HepG2 (cell line): ENCODE results near the gene MTM1. TPM values are rescaled to one million over a fixed set of nuclear protein-coding genes. Genes with fewer than 3 reads are reported as not detected.

Source experiments
- CBX2 ChIP-seq, 2 experiments: fragments of 200-600 bp in 1 of 2; sonication (generic); formaldehyde crosslinking in 1 of 2; IDR thresholded peaks; 2 replicates each; pipeline versions ENCODE4 v1.7.0 to v1.8.1; 2018 to 2022; ENCODE audit warnings: low read depth in 2 of 2, low read length in 1 of 2, mild to moderate bottlenecking in 1 of 2, missing genetic modification reagents in 1 of 2
- CREB1 ChIP-seq, 2 experiments: fragments of 450-650 bp in 1 of 2; IDR thresholded peaks; 2 replicates each; pipeline ENCODE4 v1.6.1; 2016 to 2017; ENCODE audit warnings: control low read depth in 1 of 2, mild to moderate bottlenecking in 1 of 2, missing compliant biosample characterization in 1 of 2, missing genetic modification characterization in 1 of 2
- FLYWCH1 ChIP-seq: sonication (generic); formaldehyde crosslinking; IDR thresholded peaks from 2 replicates; pipeline ENCODE4 v1.8.1; 2023; ENCODE audit warnings: mild to moderate bottlenecking, missing genetic modification reagents
- GTF2F1 ChIP-seq: fragments of 150-350 bp; IDR thresholded peaks from 2 replicates; pipeline ENCODE4 v1.6.1; 2014; ENCODE audit warnings: low read length
- KDM3A ChIP-seq: IDR thresholded peaks from 2 replicates; pipeline ENCODE4 v1.6.1; 2018; ENCODE audit warnings: low read depth, missing compliant biosample characterization
- KLF15 ChIP-seq: sonication (generic); formaldehyde crosslinking; IDR thresholded peaks from 2 replicates; pipeline ENCODE4 v1.8.1; 2023; ENCODE audit warnings: borderline replicate concordance, mild to moderate bottlenecking, inconsistent platforms, missing genetic modification reagents, mixed read lengths
- KLF16 ChIP-seq, 2 experiments: sonication (generic) in 1 of 2; formaldehyde crosslinking in 1 of 2; IDR thresholded peaks; 2 replicates each; pipeline versions ENCODE4 v1.6.1 to v1.8.0; 2016 to 2023; ENCODE audit warnings: missing genetic modification reagents in 2 of 2, missing compliant biosample characterization in 1 of 2
- MTF2 ChIP-seq: sonication (generic); formaldehyde crosslinking; IDR thresholded peaks from 2 replicates; pipeline ENCODE4 v1.5.0; 2020; ENCODE audit warnings: missing genetic modification reagents, borderline replicate concordance
- POLR2A ChIP-seq, 2 experiments: IDR thresholded peaks; 2 replicates each; pipeline ENCODE4 v1.6.1; 2011; ENCODE audit warnings: low read depth in 2 of 2, low read length in 2 of 2, mild to moderate bottlenecking in 1 of 2, moderate library complexity in 1 of 2; ENCODE audit not compliant: insufficient read depth in 1 of 2
- SETDB1 ChIP-seq: sonication (generic); formaldehyde crosslinking; IDR thresholded peaks from 2 replicates; pipeline ENCODE4 v1.5.1; 2020; ENCODE audit warnings: missing genetic modification reagents, mild to moderate bottlenecking, borderline replicate concordance
- TBX2 ChIP-seq: sonication (generic); formaldehyde crosslinking; IDR thresholded peaks from 2 replicates; pipeline ENCODE4 v1.5.0; 2020; ENCODE audit warnings: missing genetic modification reagents, mild to moderate bottlenecking, borderline replicate concordance
- TEAD3 ChIP-seq: optimal IDR thresholded peaks from 2 replicates; pipeline ENCODE3; 2016; ENCODE audit warnings: borderline replicate concordance
- ZBTB21 ChIP-seq: sonication (generic); formaldehyde crosslinking; IDR thresholded peaks from 2 replicates; pipeline ENCODE4 v1.4.0; 2020; ENCODE audit warnings: missing genetic modification reagents
- ZFY ChIP-seq: sonication (generic); formaldehyde crosslinking; IDR thresholded peaks from 2 replicates; pipeline ENCODE4 v1.4.0; 2020; ENCODE audit warnings: missing genetic modification reagents
- ZNF234 ChIP-seq: sonication (generic); formaldehyde crosslinking; conservative IDR thresholded peaks from 2 replicates; pipeline ENCODE4 v1.5.1; 2020; ENCODE audit warnings: mild to moderate bottlenecking, missing genetic modification reagents
- ZNF30 ChIP-seq: sonication (generic); formaldehyde crosslinking; IDR thresholded peaks from 2 replicates; pipeline ENCODE4 v1.5.0; 2020; ENCODE audit warnings: mild to moderate bottlenecking, missing genetic modification reagents
- ZNF331 ChIP-seq: sonication (generic); formaldehyde crosslinking; IDR thresholded peaks from 2 replicates; pipeline ENCODE4 v1.4.0; 2020; ENCODE audit warnings: missing genetic modification reagents
- ZNF432 ChIP-seq: sonication (generic); formaldehyde crosslinking; IDR thresholded peaks from 2 replicates; pipeline ENCODE4 v1.5.0; 2020; ENCODE audit warnings: missing genetic modification reagents, mild to moderate bottlenecking, borderline replicate concordance
- ZNF451 ChIP-seq: sonication (generic); formaldehyde crosslinking; IDR thresholded peaks from 2 replicates; pipeline ENCODE4 v1.5.0; 2020; ENCODE audit warnings: mild to moderate bottlenecking, missing genetic modification reagents
- ZNF75D ChIP-seq: sonication (generic); formaldehyde crosslinking; IDR thresholded peaks from 2 replicates; pipeline ENCODE4 v1.8.1; 2023; ENCODE audit warnings: missing genetic modification reagents, mild to moderate bottlenecking, borderline replicate concordance
- ZNF772 ChIP-seq: sonication (generic); formaldehyde crosslinking; IDR thresholded peaks from 2 replicates; pipeline ENCODE4 v1.5.0; 2020; ENCODE audit warnings: mild to moderate bottlenecking, missing genetic modification reagents
- ZNF782 ChIP-seq: sonication (generic); formaldehyde crosslinking; IDR thresholded peaks from 2 replicates; pipeline ENCODE4 v1.4.0; 2020; ENCODE audit warnings: missing genetic modification reagents, mild to moderate bottlenecking, borderline replicate concordance
- ZNF841 ChIP-seq: sonication (generic); formaldehyde crosslinking; IDR thresholded peaks from 2 replicates; pipeline ENCODE4 v1.8.1; 2023; ENCODE audit warnings: missing genetic modification reagents, borderline replicate concordance
- polyA plus RNA-seq, 8 experiments: library from polyadenylated mRNA; depleted of rRNA in 3 of 8; stranded (reverse) in 7 of 8; unstranded in 1 of 8; fragments of >200 nt; fragmentation: Illumina TruSeq in 4 of 8; extraction: Trizol in 4 of 8; gene quantifications; 2 replicates each; pipeline versions ENCODE4 v1.2.1 to v1.2.3, GENCODE V29; 2011 to 2016; ENCODE audit warnings: low read depth in 4 of 8, missing spikeins in 1 of 8, mixed read lengths in 1 of 8; ENCODE audit not compliant: insufficient read depth in 1 of 8
- total RNA-seq, 5 experiments: library from RNA; depleted of rRNA; stranded (reverse); fragments of >200 nt; fragmentation: Illumina TruSeq; extraction: Trizol; gene quantifications; 2 replicates each; pipeline ENCODE4 v1.2.3, GENCODE V29; 2016; ENCODE audit warnings: low read depth in 1 of 5
- TF ChIP-seq, protein P1 (sequence below): sonication (generic); formaldehyde crosslinking; IDR thresholded peaks from 2 replicates; pipeline ENCODE4 v1.4.0; 2020; ENCODE audit warnings: missing genetic modification reagents
- TF ChIP-seq, protein P2 (sequence below): sonication (generic); formaldehyde crosslinking; IDR thresholded peaks from 2 replicates; pipeline ENCODE4 v1.5.0; 2020; ENCODE audit warnings: mild to moderate bottlenecking, missing genetic modification reagents, moderate library complexity
- TF ChIP-seq, protein P3 (sequence below): IDR thresholded peaks from 2 replicates; pipeline ENCODE4 v1.6.1; 2016; ENCODE audit warnings: mild to moderate bottlenecking, missing biosample characterization, missing genetic modification reagents
- TF ChIP-seq, protein P4 (sequence below): sonication (generic); formaldehyde crosslinking; IDR thresholded peaks from 2 replicates; pipeline ENCODE4 v1.4.0; 2020; ENCODE audit warnings: missing genetic modification reagents, mild to moderate bottlenecking, borderline replicate concordance

Gene MTM1
- total and polyA plus RNA-seq, 2 of the 13 experiments (the other 11 are each of a cell fraction or from before 2014, with no cell fraction given): 12.0 to 15.2 TPM

DNA sequence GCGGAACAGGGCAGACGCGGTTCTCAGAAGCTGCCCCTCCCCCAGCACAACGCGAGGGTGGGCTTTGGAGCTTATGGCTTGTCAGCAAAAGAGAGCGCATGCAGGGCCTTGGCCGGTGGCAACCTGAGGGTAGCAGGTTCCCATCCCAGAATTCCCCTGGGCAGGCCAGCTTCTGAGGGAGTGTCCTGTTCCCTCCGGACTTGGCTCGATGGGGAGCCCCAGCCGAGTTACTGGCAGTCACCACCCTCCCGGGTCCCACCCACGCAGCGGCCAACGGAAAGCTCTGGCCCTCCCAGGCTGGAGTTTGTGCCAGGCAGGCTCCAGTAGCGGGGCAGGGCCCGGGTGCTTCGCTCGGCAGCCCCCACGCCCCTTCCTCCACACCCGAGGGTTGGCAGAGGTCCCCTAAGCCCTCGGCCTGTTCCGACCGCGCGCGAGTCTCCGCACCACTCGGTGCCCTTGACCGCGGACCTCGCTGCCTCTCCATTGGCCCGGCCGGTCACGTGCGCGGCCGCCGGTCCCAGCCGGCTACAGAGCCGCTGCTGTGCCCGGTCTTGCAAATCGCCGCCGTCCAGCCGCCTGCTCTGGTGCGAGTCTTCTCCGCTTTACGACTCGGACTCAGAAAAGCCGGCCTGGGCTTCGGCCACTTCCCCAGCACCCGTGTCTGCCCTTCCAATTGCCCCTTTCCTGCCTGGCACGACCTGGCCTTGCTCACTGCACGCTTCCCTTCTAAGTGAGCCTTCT is 20.9 kb upstream of the MTM1 start (continued):
- TF ChIP-seq TBX2: 0 out of 2 replicates have a peak, but pooled peaks have one; percentile 43
- TF ChIP-seq KDM3A (CRISPR knock-in tag): no peak
- no peak for TF ChIP-seq CBX2 (IDR thresholded peaks at IDR 0.05; ENCODE audit: low read depth, low read length)
- no peak for TF ChIP-seq CBX2 (CRISPR knock-in tag; IDR thresholded peaks at IDR 0.05; ENCODE audit: low read depth)
- peak; percentile 57; the same call in 1 of the 2 replicates for TF ChIP-seq ZFY (CRISPR knock-in tag)
- TF ChIP-seq FLYWCH1 (CRISPR knock-in tag): no peak
- no peak for TF ChIP-seq ZNF30 (CRISPR knock-in tag)
- no peak for TF ChIP-seq ZNF331
- TF ChIP-seq ZBTB21 (CRISPR knock-in tag): no peak
- TF ChIP-seq ZNF234: no peak
- TF ChIP-seq, protein P1, sequence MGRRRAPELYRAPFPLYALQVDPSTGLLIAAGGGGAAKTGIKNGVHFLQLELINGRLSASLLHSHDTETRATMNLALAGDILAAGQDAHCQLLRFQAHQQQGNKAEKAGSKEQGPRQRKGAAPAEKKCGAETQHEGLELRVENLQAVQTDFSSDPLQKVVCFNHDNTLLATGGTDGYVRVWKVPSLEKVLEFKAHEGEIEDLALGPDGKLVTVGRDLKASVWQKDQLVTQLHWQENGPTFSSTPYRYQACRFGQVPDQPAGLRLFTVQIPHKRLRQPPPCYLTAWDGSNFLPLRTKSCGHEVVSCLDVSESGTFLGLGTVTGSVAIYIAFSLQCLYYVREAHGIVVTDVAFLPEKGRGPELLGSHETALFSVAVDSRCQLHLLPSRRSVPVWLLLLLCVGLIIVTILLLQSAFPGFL (CRISPR knock-in tag): no peak
- TF ChIP-seq, protein P2, sequence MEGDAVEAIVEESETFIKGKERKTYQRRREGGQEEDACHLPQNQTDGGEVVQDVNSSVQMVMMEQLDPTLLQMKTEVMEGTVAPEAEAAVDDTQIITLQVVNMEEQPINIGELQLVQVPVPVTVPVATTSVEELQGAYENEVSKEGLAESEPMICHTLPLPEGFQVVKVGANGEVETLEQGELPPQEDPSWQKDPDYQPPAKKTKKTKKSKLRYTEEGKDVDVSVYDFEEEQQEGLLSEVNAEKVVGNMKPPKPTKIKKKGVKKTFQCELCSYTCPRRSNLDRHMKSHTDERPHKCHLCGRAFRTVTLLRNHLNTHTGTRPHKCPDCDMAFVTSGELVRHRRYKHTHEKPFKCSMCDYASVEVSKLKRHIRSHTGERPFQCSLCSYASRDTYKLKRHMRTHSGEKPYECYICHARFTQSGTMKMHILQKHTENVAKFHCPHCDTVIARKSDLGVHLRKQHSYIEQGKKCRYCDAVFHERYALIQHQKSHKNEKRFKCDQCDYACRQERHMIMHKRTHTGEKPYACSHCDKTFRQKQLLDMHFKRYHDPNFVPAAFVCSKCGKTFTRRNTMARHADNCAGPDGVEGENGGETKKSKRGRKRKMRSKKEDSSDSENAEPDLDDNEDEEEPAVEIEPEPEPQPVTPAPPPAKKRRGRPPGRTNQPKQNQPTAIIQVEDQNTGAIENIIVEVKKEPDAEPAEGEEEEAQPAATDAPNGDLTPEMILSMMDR (CRISPR knock-in tag): no peak
- no peak for TF ChIP-seq KLF15 (CRISPR knock-in tag)
- TF ChIP-seq, protein P3, sequence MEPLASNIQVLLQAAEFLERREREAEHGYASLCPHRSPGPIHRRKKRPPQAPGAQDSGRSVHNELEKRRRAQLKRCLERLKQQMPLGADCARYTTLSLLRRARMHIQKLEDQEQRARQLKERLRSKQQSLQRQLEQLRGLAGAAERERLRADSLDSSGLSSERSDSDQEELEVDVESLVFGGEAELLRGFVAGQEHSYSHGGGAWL (CRISPR knock-in tag): peak; percentile 34; the same call in 1 of the 2 replicates
- no peak for TF ChIP-seq TEAD3
- no peak for TF ChIP-seq ZNF451 (CRISPR knock-in tag)
- TF ChIP-seq ZNF841 (CRISPR knock-in tag): no peak
- no peak for TF ChIP-seq GTF2F1
- no peak for TF ChIP-seq MTF2
- TF ChIP-seq ZNF432 (CRISPR knock-in tag): no peak
- no peak for TF ChIP-seq ZNF782
- TF ChIP-seq POLR2A (IDR thresholded peaks at IDR 0.05; ENCODE audit: insufficient read depth in 1 of 2, low read depth in 2 of 2, low read length in 2 of 2): peak in 1 of 2 experiments; percentile 18; a peak in 1 of 4 replicates
- TF ChIP-seq SETDB1 (CRISPR knock-in tag): no peak
- TF ChIP-seq ZNF772: no peak
- TF ChIP-seq KLF16 (CRISPR knock-in tag; IDR thresholded peaks at IDR 0.05): no peak
- TF ChIP-seq ZNF75D (CRISPR knock-in tag): no peak
- TF ChIP-seq CREB1 (IDR thresholded peaks at IDR 0.05): no peak
- TF ChIP-seq CREB1 (CRISPR knock-in tag; IDR thresholded peaks at IDR 0.05): no peak
- TF ChIP-seq, protein P4, sequence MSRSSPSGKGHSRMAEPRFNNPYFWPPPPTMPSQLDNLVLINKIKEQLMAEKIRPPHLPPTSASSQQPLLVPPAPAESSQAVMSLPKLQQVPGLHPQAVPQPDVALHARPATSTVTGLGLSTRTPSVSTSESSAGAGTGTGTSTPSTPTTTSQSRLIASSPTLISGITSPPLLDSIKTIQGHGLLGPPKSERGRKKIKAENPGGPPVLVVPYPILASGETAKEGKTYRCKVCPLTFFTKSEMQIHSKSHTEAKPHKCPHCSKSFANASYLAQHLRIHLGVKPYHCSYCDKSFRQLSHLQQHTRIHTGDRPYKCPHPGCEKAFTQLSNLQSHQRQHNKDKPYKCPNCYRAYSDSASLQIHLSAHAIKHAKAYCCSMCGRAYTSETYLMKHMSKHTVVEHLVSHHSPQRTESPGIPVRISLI (CRISPR knock-in tag): no peak
